Right forelimb (tissue), 1 donor: ENCODE results near the gene SLAIN2.
"Not testable (repeated sequence)": the region's sequence is repeated elsewhere in the genome, so short reads cannot be mapped to it uniquely, and the experiment has no call there.

ENCODE experiments used
- DNase-seq: peaks from one replicate; pipeline ENCODE4 v3.0.0-alpha.2; 2018

SLAIN2 gene

DNA sequence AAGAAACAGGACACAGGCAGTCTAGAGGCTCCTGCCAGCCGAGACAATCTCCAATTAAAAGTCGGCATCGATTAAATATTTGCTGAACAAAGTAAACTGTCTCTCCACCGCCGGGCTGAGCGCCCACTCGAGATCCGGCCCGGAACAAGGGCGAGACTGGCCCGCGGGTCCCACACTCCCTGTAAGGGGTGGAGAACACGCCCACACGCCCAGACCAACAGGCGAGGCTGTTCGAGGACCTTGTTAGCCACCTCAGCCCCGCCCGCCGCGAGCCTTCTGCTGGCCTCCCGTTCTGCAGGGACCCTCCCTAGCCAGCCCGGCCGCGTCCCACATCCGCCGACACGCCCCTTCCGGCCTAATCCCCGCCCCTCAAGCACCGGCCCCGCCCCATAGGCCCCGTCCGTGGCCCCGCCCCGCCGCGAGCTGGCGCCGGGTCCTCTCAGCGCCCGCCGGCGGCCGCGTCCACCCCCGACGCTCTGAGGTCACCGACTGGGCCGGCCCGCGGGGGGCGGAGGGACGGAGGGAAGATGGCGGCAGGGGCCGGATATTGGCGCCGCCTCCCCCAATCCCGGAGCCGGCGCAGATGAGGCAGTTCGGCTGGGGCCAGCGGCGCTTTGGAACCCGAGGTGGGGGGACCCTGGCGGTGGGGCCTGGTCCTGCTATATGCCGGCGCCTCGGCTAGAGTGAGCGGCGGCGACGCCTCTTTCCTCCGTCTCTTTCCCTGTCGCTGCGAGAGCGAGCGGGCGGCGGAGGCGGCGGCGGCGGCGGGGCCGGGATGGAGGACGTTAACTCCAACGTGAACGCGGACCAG, at the start of gene SLAIN2:
Gene SLAIN2 (plus strand): TSS at position 565 of the 811 bp plus-strand sequence. CDS start 211 bp downstream, at position 776.
- DNase-seq, result peak; percentile 100

DNA sequence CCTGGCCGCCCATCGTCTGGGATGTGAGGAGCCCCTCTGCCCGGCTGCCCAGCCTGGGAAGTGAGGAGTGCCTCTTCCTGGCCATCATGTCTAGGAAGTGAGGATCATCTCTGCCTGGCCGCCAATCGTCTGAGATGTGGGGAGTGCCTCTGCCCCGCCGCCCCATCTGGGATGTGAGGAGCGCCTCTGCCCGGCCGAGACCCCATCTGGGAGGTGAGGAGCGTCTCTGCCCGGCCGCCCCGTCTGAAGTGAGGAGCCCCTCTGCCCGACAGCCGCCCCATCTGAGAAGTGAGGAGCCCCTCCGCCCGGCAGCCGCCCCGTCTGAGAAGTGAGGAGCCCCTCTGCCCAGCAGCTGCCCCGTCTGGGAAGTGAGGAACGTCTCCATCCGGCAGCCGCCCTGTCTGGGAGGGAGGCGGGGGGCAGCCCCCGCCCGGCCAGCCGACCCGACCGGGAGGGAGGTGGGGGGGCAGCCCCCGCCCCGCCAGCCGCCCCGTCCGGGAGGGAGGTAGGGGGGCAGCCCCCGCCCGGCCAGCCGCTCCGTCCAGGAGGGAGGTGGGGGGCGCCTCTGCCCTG, 49.0 kb upstream of the SLAIN2 start:
- not testable (repeated sequence) for DNase-seq

DNA sequence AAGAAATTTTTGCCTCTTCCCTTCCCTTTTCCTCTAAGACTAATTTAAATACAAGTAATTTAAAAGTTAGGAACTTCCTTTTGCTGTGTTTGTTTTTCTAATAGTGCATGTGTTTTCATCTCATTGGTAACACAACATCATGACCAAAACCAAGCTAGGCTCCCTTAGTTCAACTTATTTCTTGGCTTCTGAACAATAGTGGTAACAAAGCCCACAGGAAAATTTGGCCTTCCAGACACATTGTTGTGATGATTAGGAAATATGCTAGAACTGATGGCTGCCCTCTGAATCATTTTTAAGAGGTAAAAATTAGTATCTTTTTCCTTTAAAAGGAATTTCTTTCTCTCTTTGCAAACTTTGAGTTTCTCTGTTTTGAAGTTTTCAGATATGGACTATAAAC, 46.2 kb upstream of the SLAIN2 start:
- DNase-seq, result no peak

DNA sequence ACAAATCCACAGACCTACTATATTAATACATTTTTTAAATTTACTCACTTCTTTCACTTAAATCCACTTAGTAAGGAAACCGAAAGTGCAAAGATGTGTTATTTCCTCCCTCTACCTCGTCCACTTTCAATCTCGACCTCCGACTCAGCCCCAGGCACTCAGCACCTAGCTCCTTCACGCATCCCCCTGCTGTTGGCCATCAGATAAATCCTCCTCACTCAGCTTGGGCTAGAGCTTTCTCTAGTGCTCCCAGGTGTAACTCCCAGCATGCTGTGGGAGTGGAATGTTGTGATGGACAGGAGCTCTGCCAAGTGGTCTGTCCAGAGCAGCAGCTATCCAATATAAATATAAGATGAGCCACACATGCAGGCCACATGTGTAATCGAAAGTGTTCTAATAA, 45.0 kb upstream of the SLAIN2 start:
- no peak for DNase-seq

DNA sequence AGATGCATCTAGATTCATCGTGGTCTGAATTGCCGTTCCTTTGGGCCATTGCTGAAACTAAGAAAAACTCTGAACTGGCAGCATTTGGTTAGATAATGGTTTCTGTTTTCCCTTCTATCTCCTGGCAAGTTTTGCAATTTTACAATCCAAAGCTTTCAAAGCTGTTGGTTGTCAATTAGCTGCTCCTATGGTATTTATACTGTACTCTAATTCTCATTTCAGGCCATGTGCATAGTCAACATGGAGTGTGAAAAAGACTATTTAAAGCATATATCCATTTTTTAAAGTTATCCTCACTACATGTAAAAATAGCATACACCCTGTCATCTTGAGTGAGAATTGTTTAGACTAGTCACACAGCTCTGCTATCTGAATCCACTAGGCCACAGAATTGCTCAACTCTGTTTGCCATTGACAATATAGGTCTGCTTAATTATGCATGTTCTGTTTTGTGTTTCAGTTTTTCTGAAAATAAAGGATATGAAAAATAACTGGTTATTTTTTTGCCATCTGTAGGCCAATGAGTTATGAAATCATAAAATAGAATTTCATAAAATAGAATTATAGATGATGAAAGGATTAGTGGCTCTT, 44.0 kb upstream of the SLAIN2 start:
- no peak for DNase-seq

DNA sequence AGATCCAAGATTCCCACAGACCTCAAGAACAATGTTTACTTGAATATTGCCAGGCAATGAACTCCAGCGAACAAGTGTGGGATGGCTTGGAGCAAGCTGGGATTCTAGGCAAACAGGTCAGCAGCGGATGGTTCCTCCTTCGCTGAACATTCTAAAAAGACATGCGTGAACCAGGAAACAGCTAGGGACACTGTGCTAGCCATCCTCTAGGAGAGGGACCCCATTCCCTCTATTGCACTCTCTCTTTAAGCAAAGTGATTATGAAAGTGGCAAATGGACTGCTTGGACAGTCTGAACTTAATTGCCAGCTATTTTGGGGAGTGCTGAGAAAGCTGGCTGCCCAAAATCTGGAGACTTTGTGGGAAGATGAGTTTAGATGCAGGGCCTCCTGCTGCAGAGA, 41.8 kb upstream of the SLAIN2 start:
- no peak for DNase-seq

DNA sequence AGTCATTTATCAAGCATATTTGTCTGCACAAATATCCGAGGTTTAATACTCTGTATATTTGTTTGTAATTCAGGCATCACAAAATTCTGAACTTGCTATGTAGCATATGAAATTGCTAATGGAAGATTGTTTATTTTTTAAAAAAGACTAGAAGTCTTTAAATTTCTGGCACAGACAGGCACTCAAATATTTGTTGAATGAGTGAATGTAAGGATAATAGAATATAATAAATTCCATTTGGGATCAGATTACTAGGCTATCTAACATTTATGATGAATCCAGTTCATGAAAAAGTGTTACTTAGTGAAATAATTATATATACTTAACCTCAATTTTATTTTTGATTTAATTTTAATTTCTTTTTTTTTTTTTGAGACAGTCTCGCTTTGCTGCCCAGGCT, 41.3 kb upstream of the SLAIN2 start:
- no peak for DNase-seq

DNA sequence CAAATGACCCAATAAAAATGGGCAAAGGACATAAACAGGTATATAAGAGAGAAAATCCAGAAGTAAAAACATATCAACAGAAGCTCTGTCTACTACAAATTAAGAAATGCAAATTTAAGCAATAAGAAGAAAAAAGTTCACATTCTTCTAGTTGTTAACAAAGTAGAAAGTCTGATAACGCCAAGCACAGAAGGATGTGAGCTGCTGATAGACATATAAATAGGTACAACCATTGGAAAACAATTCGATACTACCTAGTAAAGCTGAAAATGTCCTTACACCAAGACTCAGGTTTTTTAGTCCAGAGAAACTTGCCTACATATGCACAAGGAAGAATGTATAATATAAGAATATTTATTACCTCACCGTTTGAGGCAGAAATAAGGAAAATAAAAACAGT, 35.8 kb upstream of the SLAIN2 start:
- no peak for DNase-seq

DNA sequence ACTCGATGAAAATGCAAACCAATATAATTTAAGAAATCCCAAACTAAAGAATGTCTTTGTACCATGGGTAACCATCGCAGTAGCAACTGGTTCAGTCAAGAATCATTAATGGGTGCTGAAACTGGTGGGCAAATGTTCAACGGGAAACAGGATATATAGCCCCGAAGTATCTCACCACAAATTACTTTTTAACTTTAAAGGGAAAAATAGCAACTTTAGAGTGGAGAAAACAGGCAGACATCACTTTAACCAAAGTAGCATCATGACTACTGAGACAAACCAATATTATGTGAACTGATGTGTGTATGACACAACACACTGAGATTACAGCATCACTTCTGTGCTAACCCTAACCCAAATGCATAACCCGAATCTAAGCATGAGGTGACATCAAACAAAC, 33.8 kb upstream of the SLAIN2 start:
- DNase-seq, result no peak

DNA sequence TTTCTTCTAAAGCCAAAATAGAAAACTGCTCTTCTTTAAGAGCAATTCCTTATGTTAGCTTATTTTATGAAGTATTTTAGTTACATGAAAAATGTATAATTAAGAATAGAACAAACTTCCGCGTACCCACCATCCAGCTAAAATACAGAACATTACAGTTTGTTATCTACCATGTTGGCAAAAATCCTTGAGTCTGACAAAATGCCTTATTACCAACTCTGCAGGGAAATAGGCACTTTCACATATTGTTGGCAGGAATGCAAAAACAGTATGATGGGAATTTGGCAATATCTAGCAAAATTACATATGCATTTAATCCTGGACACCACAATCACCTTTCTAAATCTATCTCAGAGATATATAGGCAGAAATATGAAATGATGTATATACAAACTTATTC, 32.4 kb upstream of the SLAIN2 start:
- DNase-seq, result no peak

DNA sequence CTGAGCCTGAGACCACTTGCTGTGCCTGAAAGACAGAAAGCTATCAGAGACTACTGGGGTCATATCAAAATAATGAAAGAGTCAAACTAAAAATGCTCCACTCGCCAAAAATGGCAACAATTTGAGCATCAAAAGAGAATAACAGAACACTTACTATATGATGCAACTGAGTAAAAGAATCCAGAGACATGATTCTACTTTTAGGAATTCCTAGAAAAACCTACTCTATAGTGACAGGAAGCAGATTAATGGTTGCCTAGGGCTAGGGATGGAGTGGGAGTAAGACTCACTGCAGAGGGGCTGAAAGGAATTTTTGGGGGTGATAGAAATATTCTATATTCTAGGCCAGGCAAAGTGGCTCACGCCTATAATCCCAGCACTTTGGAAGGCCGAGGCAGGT, 29.4 kb upstream of the SLAIN2 start:
- no peak for DNase-seq

DNA sequence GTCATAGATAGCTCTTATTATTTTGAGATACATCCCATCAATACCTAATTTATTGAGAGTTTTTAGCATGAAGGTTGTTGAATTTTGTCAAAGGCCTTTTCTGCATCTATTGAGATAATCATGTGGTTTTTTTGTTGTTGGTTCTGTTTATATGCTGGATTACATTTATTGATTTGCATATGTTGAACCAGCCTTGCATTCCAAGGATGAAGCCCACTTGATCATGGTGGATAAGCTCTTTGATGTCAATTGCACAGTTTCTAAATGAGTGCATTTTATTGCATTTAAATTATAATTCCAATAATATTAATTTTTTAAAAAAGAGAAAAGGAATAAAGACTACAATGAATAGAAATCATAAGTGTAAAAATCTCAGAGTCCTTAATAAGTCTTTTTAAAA, 26.6 kb upstream of the SLAIN2 start:
- DNase-seq, result not testable (repeated sequence)

DNA sequence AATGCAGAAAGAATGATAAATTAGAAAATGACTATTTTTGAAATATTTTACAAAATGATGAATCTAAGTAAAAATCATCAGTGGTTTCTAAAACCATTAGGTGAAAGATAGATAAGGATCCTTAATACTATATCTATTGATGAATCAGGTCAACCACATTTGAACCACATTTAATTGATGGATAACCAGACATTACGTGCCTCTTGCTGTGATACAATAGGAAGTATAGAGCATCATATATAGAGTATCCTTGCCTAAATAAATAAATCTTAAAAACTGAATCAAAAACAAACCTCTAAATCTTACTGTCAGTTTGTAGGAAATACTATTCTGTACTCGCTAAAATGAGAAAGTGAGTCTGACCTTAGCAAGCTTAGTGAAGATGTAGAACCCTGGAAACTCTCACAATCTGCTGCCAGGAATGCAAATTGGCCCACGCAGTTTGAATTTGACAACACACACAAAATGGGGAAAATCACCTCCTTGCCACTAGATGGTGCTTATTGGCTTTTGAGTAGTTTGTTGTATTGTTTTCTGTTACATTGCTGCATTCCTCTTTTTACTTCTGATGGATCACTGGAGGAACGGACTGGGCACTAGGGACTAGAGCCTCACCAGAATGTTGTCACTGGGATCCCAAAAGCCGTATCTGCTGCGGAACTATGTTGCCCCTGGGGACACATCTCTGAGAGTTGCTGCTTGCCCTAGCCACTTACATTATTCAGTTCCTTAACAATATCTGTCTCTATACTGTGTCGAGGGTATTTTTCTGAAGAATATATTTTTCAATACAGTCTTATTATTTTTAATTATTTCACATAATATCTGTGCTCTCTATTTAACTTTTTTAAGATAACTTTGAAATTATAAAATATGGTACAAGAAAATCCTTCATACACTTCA, 25.4 kb upstream of the SLAIN2 start:
- no peak for DNase-seq

DNA sequence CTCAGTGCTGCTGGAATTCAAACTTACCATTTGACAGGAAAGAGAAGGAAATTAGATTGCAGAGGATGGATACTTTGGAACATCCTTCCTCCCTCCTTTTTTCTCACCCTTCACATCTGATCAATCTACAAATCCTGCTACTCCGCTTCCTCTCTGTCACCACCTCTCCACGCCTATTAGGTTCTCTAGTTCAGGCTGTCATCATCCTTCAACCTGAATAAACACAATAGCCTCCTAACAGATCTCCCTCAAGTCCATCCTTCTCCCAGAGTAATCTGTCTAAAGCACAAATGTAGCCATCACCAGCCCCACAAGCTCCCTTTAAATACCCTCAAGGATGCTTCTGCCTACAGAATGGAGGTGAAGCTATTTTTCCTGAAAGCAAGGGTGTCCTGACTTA, 20.0 kb upstream of the SLAIN2 start:
- no peak for DNase-seq

DNA sequence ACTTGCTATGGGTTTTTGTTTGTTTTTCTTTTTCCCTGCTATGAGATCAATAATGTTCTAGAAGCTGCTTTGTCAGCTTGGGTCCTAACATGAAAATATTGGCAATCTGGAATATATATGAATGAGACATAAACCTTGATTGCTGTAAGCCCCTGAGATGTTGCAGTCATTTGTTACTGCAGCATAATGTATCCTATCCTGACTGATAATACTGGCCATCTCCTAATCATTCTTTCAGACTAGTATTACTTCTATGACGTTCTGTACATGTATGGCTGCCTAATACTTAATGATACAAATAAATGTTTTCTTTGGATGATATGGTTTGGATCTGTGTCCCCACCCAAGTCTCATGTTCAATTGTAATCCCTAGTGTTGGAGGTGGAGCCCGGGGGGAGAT, 19.3 kb upstream of the SLAIN2 start:
- no peak for DNase-seq

DNA sequence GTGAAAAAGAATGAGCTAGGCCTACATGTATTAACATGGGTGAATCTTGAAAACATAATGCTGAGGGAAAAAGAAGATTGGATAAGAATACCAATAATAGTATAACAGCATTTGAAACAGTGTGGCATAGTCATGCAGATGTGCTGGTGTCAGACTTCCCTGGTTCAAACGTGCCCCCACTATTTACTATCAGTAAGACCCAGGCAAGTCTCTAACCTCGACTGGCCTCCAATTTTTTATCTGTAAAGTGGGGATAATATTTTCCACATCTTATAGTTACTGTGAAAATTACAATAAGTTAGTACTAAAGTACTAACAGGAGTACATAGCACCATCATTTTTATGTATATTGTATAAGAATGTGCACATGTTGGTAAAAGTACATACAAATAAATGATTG, 17.0 kb upstream of the SLAIN2 start:
- DNase-seq, result no peak

DNA sequence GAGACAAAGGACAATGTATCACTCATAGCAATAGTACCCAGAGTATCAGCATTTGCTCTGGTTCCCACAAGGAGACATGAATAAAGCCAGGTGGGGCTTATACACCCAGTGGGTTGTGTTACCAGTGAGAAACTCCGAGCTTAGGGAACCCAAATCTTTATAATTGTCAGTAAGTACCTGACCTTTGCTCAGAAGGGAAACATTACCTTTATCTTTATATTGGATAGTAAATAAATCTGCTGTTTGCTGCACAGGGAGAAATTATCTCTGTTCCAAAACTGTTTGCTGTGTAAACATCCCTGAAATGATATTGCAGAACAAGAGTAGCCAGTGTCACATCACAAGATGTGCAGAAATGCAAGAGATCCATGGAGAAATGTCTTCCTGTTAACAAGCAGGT, 12.1 kb upstream of the SLAIN2 start:
- DNase-seq, result no peak

DNA sequence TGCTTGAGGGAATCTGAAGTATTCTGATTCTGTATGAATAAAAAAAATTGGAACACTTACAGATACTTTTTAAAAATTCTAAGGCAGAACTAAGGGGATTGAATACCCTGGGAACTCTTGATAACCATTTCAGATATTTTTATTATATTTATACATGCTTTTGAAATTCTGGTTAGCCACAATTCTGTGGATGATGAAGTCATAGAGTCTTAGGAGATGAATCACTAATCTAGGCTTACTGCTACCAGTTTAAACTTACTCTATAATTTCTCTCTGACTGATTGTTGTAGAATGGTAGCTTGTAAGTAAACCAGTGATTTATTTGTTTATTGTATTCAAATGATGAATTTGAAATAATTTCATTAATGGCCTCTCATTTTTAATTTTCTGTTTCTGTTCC, 11.4 kb upstream of the SLAIN2 start:
- DNase-seq, result no peak

DNA sequence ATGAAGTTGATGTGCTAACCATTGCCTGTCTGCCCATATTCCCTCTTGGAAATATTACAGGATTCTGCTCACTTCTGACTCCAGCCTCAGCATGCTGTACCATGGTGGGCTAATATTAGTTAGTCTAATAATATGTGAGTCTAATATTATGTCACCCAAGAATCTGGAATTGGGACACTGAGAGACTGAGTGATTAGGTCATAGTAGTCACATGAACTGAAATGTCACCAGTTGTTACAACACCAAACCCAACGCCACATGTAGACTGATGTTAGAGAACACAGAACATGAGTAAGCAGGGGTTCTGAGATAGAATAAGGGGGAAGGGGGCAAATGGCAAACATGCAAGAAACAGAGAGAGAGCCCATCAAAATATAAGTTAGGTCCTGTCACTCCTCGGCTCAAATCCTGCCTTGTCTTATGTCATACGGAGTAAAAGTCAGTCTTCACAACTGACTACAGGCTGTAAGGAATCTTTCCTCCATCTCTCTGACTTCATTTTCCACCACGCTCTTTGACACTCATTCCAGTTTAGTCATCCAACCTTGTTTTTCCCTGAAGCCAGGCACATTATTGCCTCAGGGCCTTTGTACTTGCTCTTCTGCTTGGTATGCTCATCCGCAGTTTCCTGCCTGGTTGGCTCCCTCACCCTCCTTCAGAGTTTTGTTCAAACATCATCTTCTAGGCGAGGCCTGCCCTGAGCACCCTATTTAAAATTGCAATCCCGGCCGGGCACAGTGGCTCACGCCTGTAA, 9.6 kb upstream of the SLAIN2 start:
- no peak for DNase-seq

DNA sequence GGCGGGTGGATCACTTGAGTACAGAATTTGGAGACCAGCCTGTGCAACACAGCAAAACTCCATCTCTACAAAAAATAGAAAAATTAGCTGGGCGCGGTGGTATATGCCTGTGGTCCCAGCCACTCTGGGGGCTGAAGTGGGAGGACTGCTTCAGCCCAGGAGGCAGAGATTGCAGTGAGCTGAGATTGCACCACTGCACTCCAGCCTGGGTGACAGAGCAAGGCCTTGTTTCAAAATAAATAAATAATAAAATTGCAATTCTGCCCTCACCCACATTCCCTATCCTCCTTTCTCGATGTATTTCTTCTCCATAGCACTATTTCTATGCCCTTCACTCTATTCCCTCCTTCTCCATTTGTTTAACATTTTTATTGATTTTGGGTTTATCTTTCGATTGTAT, 8.7 kb upstream of the SLAIN2 start:
- DNase-seq, result no peak

DNA sequence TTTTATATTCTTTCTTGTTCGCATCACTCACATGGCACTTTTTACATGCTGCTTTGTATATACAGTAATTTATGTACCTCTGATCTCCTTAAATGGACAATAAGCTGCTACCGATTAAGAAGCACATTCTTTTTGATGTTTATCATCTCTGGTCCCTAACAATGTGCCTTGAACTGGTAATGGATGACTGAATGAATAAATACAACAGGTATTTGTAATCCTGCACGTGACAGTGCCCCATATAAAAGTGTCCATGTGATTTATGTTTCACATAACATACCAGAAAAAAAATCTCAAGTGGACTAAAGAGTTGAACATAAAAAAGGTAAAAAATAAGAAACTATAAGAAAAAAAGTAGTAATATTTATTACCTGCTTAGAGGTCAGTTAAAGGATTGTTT, 7.7 kb upstream of the SLAIN2 start:
- DNase-seq, result no peak

DNA sequence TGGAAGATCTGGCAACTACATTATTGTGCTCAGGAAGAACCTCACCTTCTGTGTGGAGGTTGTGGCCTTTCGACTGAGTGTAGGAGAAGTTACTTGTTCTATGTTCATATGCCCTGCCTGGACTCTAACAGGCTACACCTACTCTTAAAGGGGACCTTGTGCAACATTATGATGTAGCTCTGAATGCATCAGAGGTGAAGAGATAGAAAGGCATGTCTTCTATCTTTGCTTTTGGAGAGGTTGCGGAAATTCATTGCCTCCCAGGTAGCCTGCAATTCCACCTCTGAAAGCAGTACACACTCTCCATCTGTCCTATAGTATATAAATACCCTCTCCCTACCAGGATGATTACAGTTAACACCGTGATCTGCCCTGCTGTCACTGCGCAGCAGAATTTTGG, 7.1 kb upstream of the SLAIN2 start:
- DNase-seq, result no peak
